ENCODE data around the gene ESYT1.

ESYT1 gene

GRCh38 chr12:56189918-56190694 lies 62.0 kb downstream of the ESYT1 start:
- peak; percentile 64 to 72 for DNase-seq

- DNase-seq, result no peak
Measured at GRCh38 chr12:56190695-56191155, 62.7 kb downstream of the ESYT1 start.

- no peak for DNase-seq
Measured at GRCh38 chr12:56192582-56192981, 64.5 kb downstream of the ESYT1 start.

- peak; percentile 69 for DNase-seq
Measured at GRCh38 chr12:56193025-56193578, 65.0 kb downstream of the ESYT1 start.

Measured in activated CD4-positive, alpha-beta T cell treated with anti-CD3 and anti-CD28 coated beads, Interleukin-2, amount 50 U/mL, for 4 hours (primary cell).